ENCODE measurements around the gene PDE6B. TPM values are rescaled to one million over a fixed set of nuclear protein-coding genes. Genes with fewer than 3 reads are reported as not detected.

The PDE6B gene
- total and polyA plus RNA-seq, 10 donors: 4.4 to 19.8 (median 11.8) TPM

DNA sequence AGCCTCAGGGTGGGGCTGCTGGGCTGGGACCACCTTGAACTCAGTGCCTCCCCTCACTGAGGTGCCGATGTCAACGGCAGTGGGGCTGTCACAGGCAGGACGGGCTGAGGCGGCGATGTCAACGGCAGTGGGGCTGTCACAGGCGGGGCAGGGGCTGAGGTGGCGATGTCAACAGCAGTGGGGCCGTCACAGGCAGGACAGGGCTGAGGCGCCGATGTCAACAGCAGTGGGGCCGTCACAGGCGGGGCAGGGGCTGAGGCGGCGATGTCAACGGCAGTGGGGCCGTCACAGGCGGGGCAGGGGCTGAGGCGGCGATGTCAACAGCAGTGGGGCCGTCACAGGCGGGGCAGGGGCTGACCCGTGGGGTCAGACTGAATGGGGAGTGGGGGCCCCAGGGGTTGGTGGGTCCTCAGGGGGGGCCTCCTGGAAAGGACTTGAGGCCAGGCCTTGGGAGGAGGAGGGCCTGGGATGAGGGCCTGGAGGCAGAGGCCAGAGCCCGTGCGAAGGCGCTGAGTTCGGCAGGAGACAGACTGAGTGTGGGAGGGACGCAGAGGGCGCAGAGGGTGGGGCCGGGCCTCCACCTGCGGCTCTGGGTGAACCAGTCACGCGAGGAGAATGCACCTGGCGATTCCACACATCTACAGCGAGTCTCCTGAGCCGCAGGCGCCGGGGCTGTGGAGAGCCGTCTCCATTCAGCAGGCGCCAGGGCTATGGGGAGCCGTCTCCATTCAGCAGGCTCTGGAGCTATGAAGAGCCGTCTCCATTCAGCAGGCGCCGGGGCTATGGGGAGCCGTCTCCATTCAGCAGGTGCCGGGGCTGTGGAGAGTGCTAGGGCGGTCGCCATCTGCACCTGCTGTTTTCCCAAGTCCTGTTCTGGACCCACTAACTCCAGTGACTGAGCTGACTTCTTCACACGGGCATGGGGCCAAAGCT lies 25.8 kb downstream of the PDE6B start:
- peak; percentile 71 for DNase-seq
- H3K27me3 ChIP-seq (replicated peaks in 1 of 7): peaks cover 0 to 59% (median 17%) of the 10 kb centered on the region in 7 donors
- intact Hi-C loops (cut with DNase I; ENCODE audit: low total_unique reads): no loop called here
- no peaks in the 10 kb centered on the region for H3K36me3 ChIP-seq
- no peaks in the 10 kb centered on the region for H3K9me3 ChIP-seq
- H3K4me3 ChIP-seq: no peak overlapping the region
- no peak overlapping the region for H3K27ac ChIP-seq
- TF ChIP-seq CTCF (IDR thresholded peaks at IDR 0.05 in 8 of 11, conservative IDR thresholded peaks at IDR 0.05 in 3 of 11) (no peak), POLR2A (IDR thresholded peaks at IDR 0.05) (no peak), POLR2AphosphoS5 (IDR thresholded peaks at IDR 0.05) (no peak)
- no peaks in the 10 kb centered on the region for H3K4me1 ChIP-seq
- WGBS, 5 donors: 42 to 58% (median 52%) methylated on average over 42 to 49 of the region's 49 CpGs

GRCh38 chr4:651884-652642 lies 26.7 kb downstream of the PDE6B start:
- intact Hi-C loops (cut with DNase I; ENCODE audit: low total_unique reads): no loop called here
- Histone ChIP-seq H3K27me3 (replicated peaks in 1 of 7) (peaks cover 0 to 51% (median 17%) of the 10 kb centered on the region in 7 donors), H3K27ac (no peak overlapping the region), H3K4me1 (no peaks in the 10 kb centered on the region), H3K4me3 (no peak overlapping the region), H3K36me3 (no peaks in the 10 kb centered on the region), H3K9me3 (no peaks in the 10 kb centered on the region)
- WGBS, 5 donors: 66 to 70% (median 68%) methylated on average over 19 to 24 of the region's 24 CpGs
- TF ChIP-seq POLR2A (IDR thresholded peaks at IDR 0.05) (no peak), CTCF (IDR thresholded peaks at IDR 0.05 in 8 of 11, conservative IDR thresholded peaks at IDR 0.05 in 3 of 11) (no peak), POLR2AphosphoS5 (IDR thresholded peaks at IDR 0.05) (no peak)
- peak; percentile 67 for DNase-seq

DNA sequence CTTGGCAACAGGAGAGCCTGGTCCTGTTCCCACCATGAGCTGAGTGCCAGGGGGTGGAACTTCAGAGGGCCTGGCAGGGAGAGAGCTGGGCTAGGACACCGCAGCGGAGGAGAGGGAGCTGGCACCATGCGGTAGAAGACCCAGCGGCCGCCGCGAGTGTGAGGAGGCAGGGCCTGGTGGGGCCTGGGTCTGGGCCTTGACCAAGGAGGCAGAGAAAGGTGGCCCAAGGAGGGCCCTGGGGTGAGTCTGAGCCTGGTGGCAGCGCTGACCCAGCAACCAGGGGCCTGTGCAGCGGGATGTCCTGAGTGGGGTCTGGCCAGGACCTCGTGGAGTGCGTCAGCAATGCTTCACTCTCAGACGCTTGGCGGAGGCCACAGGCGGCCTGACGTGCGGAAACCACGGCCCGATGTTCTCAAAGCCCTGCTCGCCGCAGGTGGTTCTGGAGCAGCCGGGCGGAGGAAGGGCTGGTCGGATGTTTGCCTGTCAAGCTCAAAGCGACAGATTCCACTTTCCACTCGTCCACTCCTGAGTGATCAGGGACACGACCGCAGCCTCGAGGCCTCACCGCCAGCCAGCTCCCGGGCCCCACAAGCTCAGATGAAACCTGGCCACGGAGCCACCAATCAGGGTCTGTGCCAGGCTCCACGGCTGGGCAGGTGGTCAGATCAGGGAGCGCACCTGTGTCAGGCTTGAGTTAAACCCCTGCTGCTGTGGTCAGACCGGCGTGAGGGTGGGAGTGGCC lies 27.9 kb downstream of the PDE6B start:
- no peaks in the 10 kb centered on the region for H3K4me1 ChIP-seq
- DNase-seq: peak; percentile 74
- H3K9me3 ChIP-seq: no peaks in the 10 kb centered on the region
- 82 to 90% (median 89%) methylated on average over 21 to 35 of the region's 35 CpGs for WGBS, 5 donors
- peaks cover 0 to 44% (median 9%) of the 10 kb centered on the region in 7 donors for H3K27me3 ChIP-seq (replicated peaks in 1 of 7)
- H3K4me3 ChIP-seq: no peak overlapping the region
- H3K27ac ChIP-seq: no peak overlapping the region
- TF ChIP-seq POLR2A (IDR thresholded peaks at IDR 0.05): no peak
- intact Hi-C loops (cut with DNase I; ENCODE audit: low total_unique reads): no loop called here
- H3K36me3 ChIP-seq: no peaks in the 10 kb centered on the region

DNA sequence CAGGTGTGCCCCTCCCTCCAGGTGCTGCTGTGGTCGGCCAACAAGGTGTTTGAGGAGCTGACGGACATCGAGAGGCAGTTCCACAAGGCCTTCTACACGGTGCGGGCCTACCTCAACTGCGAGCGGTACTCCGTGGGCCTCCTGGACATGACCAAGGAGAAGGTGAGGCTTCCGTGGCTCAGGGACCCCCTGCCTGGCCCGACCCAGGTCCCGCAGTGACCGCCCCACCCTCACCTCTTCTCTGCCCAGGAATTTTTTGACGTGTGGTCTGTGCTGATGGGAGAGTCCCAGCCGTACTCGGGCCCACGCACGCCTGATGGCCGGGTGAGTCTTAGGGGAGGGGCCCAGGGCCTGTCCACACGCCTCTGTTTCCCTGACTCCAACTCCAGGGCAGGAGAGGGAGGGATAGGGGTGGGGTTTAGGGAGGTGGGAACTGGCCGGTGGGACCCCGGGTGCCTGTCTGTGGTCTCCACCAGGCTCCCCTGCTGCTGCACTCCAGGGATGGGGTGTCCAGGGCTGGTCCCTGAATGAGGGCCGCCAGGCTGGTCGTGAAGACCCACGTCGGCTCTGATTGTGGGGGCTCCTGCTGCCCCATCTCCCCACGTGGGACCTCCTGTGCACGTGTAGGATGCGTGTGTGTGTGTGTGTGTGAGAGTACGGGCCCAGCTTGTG lies 28.6 kb downstream of the PDE6B start:
- DNase-seq: peak; percentile 51
- H3K27ac ChIP-seq: no peak overlapping the region
- no peaks in the 10 kb centered on the region for H3K36me3 ChIP-seq
- H3K4me3 ChIP-seq: no peak overlapping the region
- 82 to 89% (median 87%) methylated on average over 14 to 29 of the region's 29 CpGs for WGBS, 5 donors
- TF ChIP-seq CTCF (IDR thresholded peaks at IDR 0.05 in 8 of 11, conservative IDR thresholded peaks at IDR 0.05 in 3 of 11) (no peak), POLR2A (IDR thresholded peaks at IDR 0.05) (no peak), POLR2AphosphoS5 (IDR thresholded peaks at IDR 0.05) (no peak)
- peaks cover 0 to 37% (median 9%) of the 10 kb centered on the region in 7 donors for H3K27me3 ChIP-seq (replicated peaks in 1 of 7)
- no peaks in the 10 kb centered on the region for H3K4me1 ChIP-seq
- intact Hi-C loops (cut with DNase I; ENCODE audit: low total_unique reads): no loop called here
- H3K9me3 ChIP-seq: no peaks in the 10 kb centered on the region
